A549 (cell line): ENCODE results near the gene METTL1. TPM values are rescaled to one million over a fixed set of nuclear protein-coding genes. Genes with fewer than 3 reads are reported as not detected.

Source experiments
- ATAC-seq, 2 experiments: fragments of 200-7000 bp in 1 of 2; fragments of >200 bp in 1 of 2; cut with Nextera tagmentation in 1 of 2; cut with Tn5 transposase in 1 of 2; 3 replicates each; pipeline versions ENCODE4 v1.8.0 to v1.9.1; 2018 to 2020; ENCODE audit warnings: mild to moderate bottlenecking in 1 of 2, moderate library complexity in 1 of 2
- CTCF ChIA-PET: fragments of 300-600 bp; sonication (Branson Sonifier 250); formaldehyde crosslinking; extraction: SDS; loops from one replicate; lab custom pipeline; 2021; ENCODE audit warnings: antibody characterized with exemption, inconsistent platforms; lab: Yijun Ruan, JAX
- POLR2A ChIA-PET: fragments of 350-600 bp; formaldehyde crosslinking; extraction: SDS; loops from one replicate; lab custom pipeline; 2021; ENCODE audit warnings: antibody characterized with exemption, inconsistent platforms; lab: Yijun Ruan, JAX
- DNase-seq, 2 experiments: peaks; one replicate each; pipeline versions ENCODE4 v3.0.0 to v3.0.0-alpha.2; 2011 to 2016; ENCODE audit warnings: low read depth in 1 of 2, low spot score in 1 of 2
- FAIRE-seq: peaks from 2 replicates; lab custom pipeline; 2011; peaks lifted over from hg19 to GRCh38; lab: Jason Lieb, UNC
- H3K27ac ChIP-seq, 2 experiments: fragments of >200 bp; sonication (Bioruptor Twin); formaldehyde crosslinking; 3 replicates each; pipeline ENCODE4 v1.5.1; 2016 to 2017
- H3K4me1 ChIP-seq: fragments of >200 bp; sonication (Bioruptor Twin); formaldehyde crosslinking; 3 replicates; pipeline ENCODE4 v1.6.1; 2016
- H3K4me2 ChIP-seq: fragments of >200 bp; sonication (Bioruptor Twin); formaldehyde crosslinking; 3 replicates; pipeline ENCODE4 v1.6.1; 2016
- H3K4me3 ChIP-seq: fragments of >200 bp; sonication (Bioruptor Twin); formaldehyde crosslinking; 3 replicates; pipeline ENCODE4 v1.5.1; 2016
- H3K9me3 ChIP-seq: fragments of >200 bp; sonication (Bioruptor Twin); formaldehyde crosslinking; 3 replicates; pipeline ENCODE4 v1.6.1; 2016
- BHLHE40 ChIP-seq: IDR thresholded peaks from 2 replicates; pipeline ENCODE4 v1.6.1; 2012; ENCODE audit warnings: low read depth, low read length, inconsistent platforms
- CBX2 ChIP-seq: fragments of 200-600 bp; sonication (generic); IDR thresholded peaks from 2 replicates; pipeline ENCODE4 v1.6.1; 2016; ENCODE audit warnings: low read depth, mild to moderate bottlenecking, borderline replicate concordance
- CHD2 ChIP-seq: fragments of 150-350 bp; IDR thresholded peaks from 2 replicates; pipeline ENCODE4 v1.6.1; 2014; ENCODE audit warnings: low read length; ENCODE audit not compliant: partially characterized antibody
- CHD4 ChIP-seq: fragments of 200-600 bp; sonication (generic); IDR thresholded peaks from 2 replicates; pipeline ENCODE4 v1.6.1; 2016; ENCODE audit warnings: antibody characterized with exemption, mild to moderate bottlenecking, borderline replicate concordance
- EHF ChIP-seq: fragments of 250-450 bp; sonication (Bioruptor Pico); IDR thresholded peaks from 2 replicates; pipeline ENCODE4 v1.5.0; 2020; ENCODE audit warnings: mild to moderate bottlenecking
- EP300 ChIP-seq, 2 experiments: fragments of >200 bp; sonication (Bioruptor Twin); formaldehyde crosslinking; IDR thresholded peaks; 2 replicates in 1 of 2; 3 replicates in 1 of 2; pipeline ENCODE4 v1.6.1; 2016 to 2017
- ESRRA ChIP-seq: fragments of 150-350 bp; IDR thresholded peaks from 2 replicates; pipeline ENCODE4 v1.6.1; 2014; ENCODE audit warnings: mild to moderate bottlenecking, low read length, borderline replicate concordance
- FOSB ChIP-seq: fragments of 250-450 bp; sonication (Bioruptor Pico); IDR thresholded peaks from 2 replicates; pipeline ENCODE4 v1.5.0; 2020; ENCODE audit warnings: mild to moderate bottlenecking, moderate library complexity
- FOXS1 ChIP-seq: fragments of 250-450 bp; sonication (Bioruptor Pico); IDR thresholded peaks from 2 replicates; pipeline ENCODE4 v1.5.0; 2020; ENCODE audit warnings: mild to moderate bottlenecking, moderate library complexity
- HEYL ChIP-seq: fragments of 250-450 bp; sonication (Bioruptor Pico); IDR thresholded peaks from 2 replicates; pipeline ENCODE4 v1.8.0; 2021; ENCODE audit warnings: mild to moderate bottlenecking, moderate library complexity
- HOXB5 ChIP-seq: fragments of 250-450 bp; sonication (Bioruptor Pico); IDR thresholded peaks from 2 replicates; pipeline ENCODE4 v1.5.0; 2020; ENCODE audit warnings: mild to moderate bottlenecking, moderate library complexity
- JUN ChIP-seq, 2 experiments: fragments of >200 bp; sonication (Bioruptor Twin); formaldehyde crosslinking; IDR thresholded peaks; 2 replicates in 1 of 2; 3 replicates in 1 of 2; pipeline ENCODE4 v1.6.1; 2016 to 2017
- KDM5A ChIP-seq: fragments of 200-600 bp; sonication (generic); IDR thresholded peaks from 2 replicates; pipeline ENCODE4 v1.6.1; 2016; ENCODE audit warnings: antibody characterized with exemption, mild to moderate bottlenecking
- MYC ChIP-seq: IDR thresholded peaks from 2 replicates; pipeline ENCODE4 v1.6.1; 2012; ENCODE audit warnings: mild to moderate bottlenecking, inconsistent platforms, low read length, improper control_type of control experiment, borderline replicate concordance
- NPAS2 ChIP-seq: fragments of 250-450 bp; sonication (Bioruptor Pico); IDR thresholded peaks from 2 replicates; pipeline ENCODE4 v1.8.0; 2022; ENCODE audit warnings: mild to moderate bottlenecking, moderate library complexity, borderline replicate concordance
- NR3C1 ChIP-seq: fragments of >200 bp; sonication (Bioruptor Twin); formaldehyde crosslinking; IDR thresholded peaks from 3 replicates; pipeline ENCODE4 v1.6.1; 2017
- PBX3 ChIP-seq: IDR thresholded peaks from 2 replicates; pipeline ENCODE4 v1.6.1; 2012
- POLR2AphosphoS2 ChIP-seq: conservative IDR thresholded peaks from 2 replicates; pipeline ENCODE4 v1.6.1; 2012; ENCODE audit warnings: low read length, improper control_type of control experiment, inconsistent platforms
- RARB ChIP-seq: fragments of 250-450 bp; sonication (Bioruptor Pico); IDR thresholded peaks from 2 replicates; pipeline ENCODE4 v1.8.0; 2021; ENCODE audit warnings: mild to moderate bottlenecking, moderate library complexity
- RCOR1 ChIP-seq: fragments of 150-350 bp; IDR thresholded peaks from 2 replicates; pipeline ENCODE4 v1.6.1; 2014; ENCODE audit warnings: antibody characterized with exemption, low read length, low read depth
- REST ChIP-seq: fragments of 200-600 bp; sonication (generic); IDR thresholded peaks from 2 replicates; pipeline ENCODE4 v1.6.1; 2016; ENCODE audit warnings: antibody characterized with exemption, mild to moderate bottlenecking, moderate library complexity
- RNF2 ChIP-seq: fragments of 200-600 bp; sonication (generic); IDR thresholded peaks from 2 replicates; pipeline ENCODE4 v1.6.1; 2016; ENCODE audit warnings: low read depth, mild to moderate bottlenecking, antibody characterized with exemption, moderate library complexity, borderline replicate concordance
- ZC3H11A ChIP-seq: fragments of 450-650 bp; IDR thresholded peaks from 2 replicates; pipeline ENCODE4 v1.6.1; 2014; ENCODE audit warnings: antibody characterized with exemption, mild to moderate bottlenecking
- ZNF302 ChIP-seq: fragments of 250-450 bp; sonication (Bioruptor Pico); IDR thresholded peaks from 2 replicates; pipeline ENCODE4 v1.9.0; 2021; ENCODE audit warnings: inconsistent platforms, mild to moderate bottlenecking, moderate library complexity
- WGBS: methylation state at CpG from one replicate; pipeline ENCODE4 v1.1.6; 2017; ENCODE audit errors: missing lambda C conversion rate; 5-methylcytosine and 5-hydroxymethylcytosine counted together
- polyA plus RNA-seq, 4 experiments: library from polyadenylated mRNA; depleted of rRNA in 3 of 4; stranded (reverse); fragments of >200 nt; fragmentation: RNase III in 1 of 4; extraction: RNeasy Plus Mini Kit Qiagen cat#74134 plus additional on column Dnase treatment in 1 of 4; gene quantifications; 2 replicates in 3 of 4; 3 replicates in 1 of 4; pipeline ENCODE4 v1.2.3, GENCODE V29; 2011 to 2017
- TF ChIP-seq, protein P1 (sequence below): fragments of 150-350 bp; IDR thresholded peaks from 2 replicates; pipeline ENCODE4 v1.6.1; 2014; ENCODE audit warnings: low read depth, mild to moderate bottlenecking, low read length
- TF ChIP-seq, protein P2 (sequence below): fragments of >200 bp; sonication (Bioruptor Twin); formaldehyde crosslinking; IDR thresholded peaks from 3 replicates; pipeline ENCODE4 v1.5.1; 2016
- TF ChIP-seq, protein P3 (sequence below): fragments of >200 bp; sonication (Bioruptor Twin); formaldehyde crosslinking; IDR thresholded peaks from 3 replicates; pipeline ENCODE4 v1.6.1; 2016

Gene METTL1
- polyA plus RNA-seq, 2 of the 4 experiments (the other 2 are of a cell fraction), result 55.2 to 60.2 TPM

DNA sequence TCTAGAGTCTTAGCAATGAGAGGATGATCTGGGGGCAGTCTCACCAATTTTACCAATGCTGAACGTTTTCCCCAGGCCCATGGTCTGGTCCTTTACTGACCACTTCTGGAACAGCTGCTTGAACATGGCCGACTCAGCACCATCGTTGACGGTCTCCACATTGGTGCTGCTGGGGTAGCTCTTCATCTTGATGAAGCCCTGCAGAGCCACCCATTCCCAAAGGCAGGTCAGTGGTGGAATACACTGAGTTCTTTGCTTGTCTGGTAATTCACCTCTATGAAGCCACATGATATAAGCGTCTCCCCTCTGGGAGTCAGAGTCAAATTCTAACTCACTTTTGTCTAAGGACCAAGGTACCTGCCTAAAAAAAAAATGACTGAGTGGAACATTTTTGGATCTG, 36.4 kb upstream of the METTL1 start (continued):
- TF ChIP-seq REST (no peak), RNF2 (no peak), POLR2AphosphoS2 (no peak), JUN (IDR thresholded peaks at IDR 0.05) (no peak), PBX3 (no peak), RCOR1 (no peak), ZNF302 (CRISPR knock-in tag) (no peak), ESRRA (no peak), CHD4 (no peak)

GRCh38 chr12:57807285-57807684, 35.4 kb upstream of the METTL1 start:
- ChIA-PET POLR2A (no interaction called here), CTCF (interaction anchor here (0.8 to 1.7 kb wide), 6 partner anchors 13 to 99 kb away, joined by 3 to 6 read pairs (median 4); partner anchors contain the start of gene TSFM)
- TF ChIP-seq FOSB (CRISPR knock-in tag), result no peak
- no peak for TF ChIP-seq EHF (CRISPR knock-in tag)
- TF ChIP-seq CBX2, result no peak
- TF ChIP-seq KDM5A, result no peak
- TF ChIP-seq MYC, result no peak
- TF ChIP-seq, protein P1, sequence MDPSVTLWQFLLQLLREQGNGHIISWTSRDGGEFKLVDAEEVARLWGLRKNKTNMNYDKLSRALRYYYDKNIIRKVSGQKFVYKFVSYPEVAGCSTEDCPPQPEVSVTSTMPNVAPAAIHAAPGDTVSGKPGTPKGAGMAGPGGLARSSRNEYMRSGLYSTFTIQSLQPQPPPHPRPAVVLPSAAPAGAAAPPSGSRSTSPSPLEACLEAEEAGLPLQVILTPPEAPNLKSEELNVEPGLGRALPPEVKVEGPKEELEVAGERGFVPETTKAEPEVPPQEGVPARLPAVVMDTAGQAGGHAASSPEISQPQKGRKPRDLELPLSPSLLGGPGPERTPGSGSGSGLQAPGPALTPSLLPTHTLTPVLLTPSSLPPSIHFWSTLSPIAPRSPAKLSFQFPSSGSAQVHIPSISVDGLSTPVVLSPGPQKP, result no peak
- no peak for TF ChIP-seq ZC3H11A
- TF ChIP-seq, protein P2, sequence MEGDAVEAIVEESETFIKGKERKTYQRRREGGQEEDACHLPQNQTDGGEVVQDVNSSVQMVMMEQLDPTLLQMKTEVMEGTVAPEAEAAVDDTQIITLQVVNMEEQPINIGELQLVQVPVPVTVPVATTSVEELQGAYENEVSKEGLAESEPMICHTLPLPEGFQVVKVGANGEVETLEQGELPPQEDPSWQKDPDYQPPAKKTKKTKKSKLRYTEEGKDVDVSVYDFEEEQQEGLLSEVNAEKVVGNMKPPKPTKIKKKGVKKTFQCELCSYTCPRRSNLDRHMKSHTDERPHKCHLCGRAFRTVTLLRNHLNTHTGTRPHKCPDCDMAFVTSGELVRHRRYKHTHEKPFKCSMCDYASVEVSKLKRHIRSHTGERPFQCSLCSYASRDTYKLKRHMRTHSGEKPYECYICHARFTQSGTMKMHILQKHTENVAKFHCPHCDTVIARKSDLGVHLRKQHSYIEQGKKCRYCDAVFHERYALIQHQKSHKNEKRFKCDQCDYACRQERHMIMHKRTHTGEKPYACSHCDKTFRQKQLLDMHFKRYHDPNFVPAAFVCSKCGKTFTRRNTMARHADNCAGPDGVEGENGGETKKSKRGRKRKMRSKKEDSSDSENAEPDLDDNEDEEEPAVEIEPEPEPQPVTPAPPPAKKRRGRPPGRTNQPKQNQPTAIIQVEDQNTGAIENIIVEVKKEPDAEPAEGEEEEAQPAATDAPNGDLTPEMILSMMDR, result no peak
- TF ChIP-seq, protein P3, sequence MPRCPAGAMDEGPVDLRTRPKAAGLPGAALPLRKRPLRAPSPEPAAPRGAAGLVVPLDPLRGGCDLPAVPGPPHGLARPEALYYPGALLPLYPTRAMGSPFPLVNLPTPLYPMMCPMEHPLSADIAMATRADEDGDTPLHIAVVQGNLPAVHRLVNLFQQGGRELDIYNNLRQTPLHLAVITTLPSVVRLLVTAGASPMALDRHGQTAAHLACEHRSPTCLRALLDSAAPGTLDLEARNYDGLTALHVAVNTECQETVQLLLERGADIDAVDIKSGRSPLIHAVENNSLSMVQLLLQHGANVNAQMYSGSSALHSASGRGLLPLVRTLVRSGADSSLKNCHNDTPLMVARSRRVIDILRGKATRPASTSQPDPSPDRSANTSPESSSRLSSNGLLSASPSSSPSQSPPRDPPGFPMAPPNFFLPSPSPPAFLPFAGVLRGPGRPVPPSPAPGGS, result no peak
- no peak for TF ChIP-seq FOXS1
- no peak for TF ChIP-seq REST
- TF ChIP-seq NR3C1, result no peak
- TF ChIP-seq HOXB5 (CRISPR knock-in tag), result no peak
- no peak for TF ChIP-seq CHD2
- no peak for TF ChIP-seq RARB (CRISPR knock-in tag)
- no peak for TF ChIP-seq BHLHE40
- TF ChIP-seq HEYL (CRISPR knock-in tag), result no peak
- TF ChIP-seq EP300 (IDR thresholded peaks at IDR 0.05), result no peak
- TF ChIP-seq NPAS2 (CRISPR knock-in tag), result no peak
- TF ChIP-seq RCOR1, result no peak
- Histone ChIP-seq H3K4me2 (no peak overlapping the region), H3K4me3 (no peak overlapping the region), H3K9me3 (no peaks in the 10 kb centered on the region), H3K4me1 (peaks cover 11% of the 10 kb centered on the region), H3K27ac (no peak overlapping the region)
- FAIRE-seq (no peak), ATAC-seq (no peak), DNase-seq (no peak)
- WGBS, result 73% methylated on average over 6 of the region's 9 CpGs
